ENCODE results near the gene AMN.

Gene AMN

GRCh38 chr14:102927346-102927877, 4.9 kb downstream of the AMN start:
- peak; percentile 37 for ATAC-seq (ENCODE audit: low read depth)
- peaks cover 14% of the 10 kb centered on the region for H3K4me1 ChIP-seq (ENCODE audit: insufficient read depth, poor library complexity, severe bottlenecking)
- peaks cover 49% of the 10 kb centered on the region for H3K27me3 ChIP-seq (ENCODE audit: insufficient read depth, poor library complexity, severe bottlenecking)
- H3K9me3 ChIP-seq (ENCODE audit: severe bottlenecking) = no peaks in the 10 kb centered on the region
- no peak overlapping the region for H3K4me3 ChIP-seq (ENCODE audit: severe bottlenecking)
- no peaks in the 10 kb centered on the region for H3K36me3 ChIP-seq (ENCODE audit: low read depth)
- H3K27ac ChIP-seq (ENCODE audit: poor library complexity, severe bottlenecking) = no peak overlapping the region
- TF ChIP-seq CTCF (IDR thresholded peaks at IDR 0.05; ENCODE audit: poor library complexity, severe bottlenecking) = no peak
- DNase-seq (ENCODE audit: low spot score) = no peak

GRCh38 chr14:102927878-102928411, 5.5 kb downstream of the AMN start:
- Histone ChIP-seq H3K36me3 (ENCODE audit: low read depth) (no peaks in the 10 kb centered on the region; the same call in 1 of the 2 replicates), H3K4me1 (ENCODE audit: insufficient read depth, poor library complexity, severe bottlenecking) (peaks cover 14% of the 10 kb centered on the region), H3K27ac (ENCODE audit: poor library complexity, severe bottlenecking) (no peak overlapping the region), H3K4me3 (ENCODE audit: severe bottlenecking) (peak overlapping the region; percentile 14), H3K27me3 (ENCODE audit: insufficient read depth, poor library complexity, severe bottlenecking) (peaks cover 44% of the 10 kb centered on the region), H3K9me3 (ENCODE audit: severe bottlenecking) (no peaks in the 10 kb centered on the region)
- DNase-seq (ENCODE audit: low spot score) = no peak
- TF ChIP-seq CTCF (IDR thresholded peaks at IDR 0.05; ENCODE audit: poor library complexity, severe bottlenecking) = no peak
- peak; percentile 6; the same call in 2 of the 3 replicates for ATAC-seq (ENCODE audit: low read depth)

GRCh38 chr14:102928412-102929240, 6.2 kb downstream of the AMN start:
- ATAC-seq (ENCODE audit: low read depth) (peak; percentile 66), DNase-seq (ENCODE audit: low spot score) (peak; percentile 72)
- peaks cover 37% of the 10 kb centered on the region for H3K27me3 ChIP-seq (ENCODE audit: insufficient read depth, poor library complexity, severe bottlenecking)
- peaks cover 4% of the 10 kb centered on the region; the same call in 1 of the 2 replicates for H3K36me3 ChIP-seq (ENCODE audit: low read depth)
- no peak for TF ChIP-seq CTCF (IDR thresholded peaks at IDR 0.05; ENCODE audit: poor library complexity, severe bottlenecking)
- no peak overlapping the region for H3K27ac ChIP-seq (ENCODE audit: poor library complexity, severe bottlenecking)
- H3K4me3 ChIP-seq (ENCODE audit: severe bottlenecking) = peak overlapping the region; percentile 14
- no peaks in the 10 kb centered on the region for H3K9me3 ChIP-seq (ENCODE audit: severe bottlenecking)
- H3K4me1 ChIP-seq (ENCODE audit: insufficient read depth, poor library complexity, severe bottlenecking) = peaks cover 14% of the 10 kb centered on the region

GRCh38 chr14:102929241-102930137, 7.0 kb downstream of the AMN start:
- H3K27me3 ChIP-seq (ENCODE audit: insufficient read depth, poor library complexity, severe bottlenecking) = peaks cover 28% of the 10 kb centered on the region
- H3K4me3 ChIP-seq (ENCODE audit: severe bottlenecking) = peak overlapping the region; percentile 14
- no peaks in the 10 kb centered on the region for H3K9me3 ChIP-seq (ENCODE audit: severe bottlenecking)
- H3K27ac ChIP-seq (ENCODE audit: poor library complexity, severe bottlenecking) = no peak overlapping the region
- ATAC-seq (ENCODE audit: low read depth) (peak; percentile 0; the same call in 1 of the 3 replicates), DNase-seq (ENCODE audit: low spot score) (no peak)
- TF ChIP-seq CTCF (IDR thresholded peaks at IDR 0.05; ENCODE audit: poor library complexity, severe bottlenecking) = no peak
- peaks cover 4% of the 10 kb centered on the region; the same call in 1 of the 2 replicates for H3K36me3 ChIP-seq (ENCODE audit: low read depth)
- peaks cover 14% of the 10 kb centered on the region for H3K4me1 ChIP-seq (ENCODE audit: insufficient read depth, poor library complexity, severe bottlenecking)

Data from RWPE2 (cell line).